GM12878 (cell line): Measurements from ENCODE around the gene ELFN2. TPM values are rescaled to one million over a fixed set of nuclear protein-coding genes. Genes with fewer than 3 reads are reported as not detected.

ENCODE experiments used
- ATAC-seq: fragments of 200-7000 bp; cut with Tn5 transposase; 3 replicates; pipeline ENCODE4 v1.9.1; 2020; ENCODE audit warnings: mild to moderate bottlenecking, moderate library complexity
- BruUV-seq: library from RNA; stranded (reverse); fragments of 400-500 nt; replicated peaks from 2 replicates; lab custom pipeline; 2021; lab: Mats Ljungman, UMichigan
- CTCF ChIA-PET: fragments of 300-600 bp; sonication (Branson Sonifier 250); formaldehyde crosslinking; extraction: SDS; loops from one replicate; lab custom pipeline; 2021; ENCODE audit warnings: inconsistent platforms; lab: Yijun Ruan, JAX
- POLR2A ChIA-PET: fragments of 350-600 bp; formaldehyde crosslinking; extraction: SDS; loops from one replicate; lab custom pipeline; 2021; ENCODE audit warnings: inconsistent platforms; lab: Charles Lee
- RAD21 ChIA-PET: fragments of 300-600 bp; sonication (Branson Sonifier 250); formaldehyde crosslinking; loops from one replicate; lab custom pipeline; 2023; ENCODE audit warnings: antibody characterized with exemption; ENCODE audit not compliant: unreplicated experiment; lab: Charles Lee
- SMC1A ChIA-PET: fragments of 300-600 bp; sonication (Branson Sonifier 250); formaldehyde crosslinking; loops from one replicate; lab custom pipeline; 2023; ENCODE audit not compliant: unreplicated experiment, uncharacterized antibody; lab: Charles Lee
- DNase-seq: peaks from one replicate; pipeline ENCODE4 v3.0.0-alpha.2; 2011; ENCODE audit warnings: low read depth, low spot score
- FAIRE-seq: peaks from 3 replicates; lab custom pipeline; 2011; peaks lifted over from hg19 to GRCh38; lab: Jason Lieb, UNC
- H2AFZ ChIP-seq: 2 replicates; pipeline ENCODE4 v1.6.0; 2011; ENCODE audit warnings: low read depth, low read length, control low read depth; ENCODE audit not compliant: control insufficient read depth
- H3K27ac ChIP-seq: 2 replicates; pipeline ENCODE4 v1.5.1; 2011; ENCODE audit warnings: control low read depth; ENCODE audit not compliant: control insufficient read depth, insufficient read depth
- H3K27me3 ChIP-seq, 2 experiments: replicated peaks in 1 of 2; 2 replicates each; pipeline versions ENCODE4 v1.6.0 to v1.6.1; 2011; ENCODE audit warnings: low read length in 1 of 2; ENCODE audit not compliant: control insufficient read depth in 2 of 2, insufficient read depth in 2 of 2
- H3K36me3 ChIP-seq, 2 experiments: 2 replicates each; pipeline ENCODE4 v1.5.1; 2011; ENCODE audit warnings: low read length in 1 of 2; ENCODE audit not compliant: control insufficient read depth in 2 of 2, insufficient read depth in 2 of 2
- H3K4me1 ChIP-seq: 2 replicates; pipeline ENCODE4 v1.6.1; 2011; ENCODE audit warnings: mild to moderate bottlenecking, low read length, moderate library complexity, mixed read lengths; ENCODE audit not compliant: control insufficient read depth, insufficient read depth
- H3K4me2 ChIP-seq: 2 replicates; pipeline ENCODE4 v1.6.0; 2011; ENCODE audit warnings: control low read depth; ENCODE audit not compliant: control insufficient read depth, insufficient read depth
- H3K4me3 ChIP-seq: fragments of 200-600 bp; sonication (generic); 2 replicates; pipeline ENCODE4 v1.5.1; 2016
- H3K79me2 ChIP-seq: 2 replicates; pipeline ENCODE4 v1.6.0; 2011; ENCODE audit warnings: low read length; ENCODE audit not compliant: control insufficient read depth, insufficient read depth
- H3K9ac ChIP-seq: 2 replicates; pipeline ENCODE4 v1.8.0; 2011; ENCODE audit warnings: low read length, control low read depth, mixed read lengths; ENCODE audit not compliant: control insufficient read depth, insufficient read depth
- H3K9me3 ChIP-seq: replicated peaks from 3 replicates; pipeline ENCODE4 v1.5.1; 2011; ENCODE audit warnings: mild to moderate bottlenecking, low read length; ENCODE audit not compliant: control insufficient read depth, insufficient read depth
- H4K20me1 ChIP-seq: 2 replicates; pipeline ENCODE4 v1.6.0; 2011; ENCODE audit not compliant: control insufficient read depth, insufficient read depth
- BHLHE40 ChIP-seq, 2 experiments: fragments of 450-650 bp in 1 of 2; IDR thresholded peaks; 2 replicates each; pipeline ENCODE4 v1.6.1; 2011 to 2017; ENCODE audit warnings: low read depth in 2 of 2, borderline replicate concordance in 1 of 2, improper control_type of control experiment in 1 of 2, low read length in 1 of 2, mild to moderate bottlenecking in 1 of 2
- DPF2 ChIP-seq: fragments of 450-650 bp; IDR thresholded peaks from 2 replicates; pipeline ENCODE4 v1.6.1; 2017; ENCODE audit warnings: mild to moderate bottlenecking
- EP300 ChIP-seq, 2 experiments: fragments of 150-350 bp in 1 of 2; IDR thresholded peaks; 2 replicates each; pipeline ENCODE4 v1.6.1; 2011 to 2012; ENCODE audit warnings: low read depth in 2 of 2, low read length in 2 of 2, borderline replicate concordance in 1 of 2, improper control_type of control experiment in 1 of 2, inconsistent platforms in 1 of 2; ENCODE audit not compliant: control insufficient read depth in 1 of 2
- NR2C2 ChIP-seq: IDR thresholded peaks from 2 replicates; pipeline ENCODE4 v1.6.1; 2011; ENCODE audit warnings: borderline replicate concordance, low read depth; ENCODE audit not compliant: control insufficient read depth, insufficient read length
- RCOR1 ChIP-seq: conservative IDR thresholded peaks from 2 replicates; pipeline ENCODE4 v1.6.1; 2012; ENCODE audit warnings: low read depth, low read length, improper control_type of control experiment
- SMAD5 ChIP-seq: IDR thresholded peaks from 2 replicates; pipeline ENCODE4 v1.6.1; 2016; ENCODE audit warnings: antibody characterized with exemption, low read depth
- SP1 ChIP-seq: IDR thresholded peaks from one replicate; pipeline ENCODE4 v1.6.1; 2011; ENCODE audit warnings: low read depth, low read length
- TARDBP ChIP-seq: IDR thresholded peaks from 2 replicates; pipeline ENCODE4 v1.6.1; 2016; ENCODE audit warnings: borderline replicate concordance
- USF1 ChIP-seq: IDR thresholded peaks from 2 replicates; pipeline ENCODE4 v1.6.1; 2011; ENCODE audit warnings: borderline replicate concordance, low read depth, mild to moderate bottlenecking, moderate library complexity, mixed read lengths, low read length; ENCODE audit not compliant: insufficient read depth; ENCODE audit errors: extremely low read length
- WGBS: methylation state at CpG from one replicate; pipeline ENCODE4 v1.1.6; 2016; ENCODE audit warnings: low lambda C conversion rate; ENCODE audit not compliant: insufficient replicate concordance, insufficient coverage; ENCODE audit errors: missing lambda C conversion rate; 5-methylcytosine and 5-hydroxymethylcytosine counted together
- in situ Hi-C: fragments of 300-500 bp; cut with MboI; formaldehyde crosslinking; loops from 9 replicates; pipeline ENCODE4 v1.14.3; 2018; ENCODE audit warnings: mixed read lengths
- intact Hi-C: fragments of 100-400 bp; cut with micrococcal nuclease; formaldehyde crosslinking; loops from one replicate; pipeline ENCODE4 v1.14.2; 2022; ENCODE audit not compliant: unreplicated experiment
- polyA plus RNA-seq, 11 experiments: library from polyadenylated mRNA; depleted of rRNA in 4 of 11; unstranded in 6 of 11; stranded (reverse) in 5 of 11; fragments of >200 nt; fragmentation: Nextera tagmentation in 4 of 11; fragmentation: Illumina TruSeq in 1 of 11; extraction: Ambion mirVana in 4 of 11; extraction: Trizol in 1 of 11; gene quantifications; 1 replicate in 1 of 11; 2 replicates in 10 of 11; pipeline versions ENCODE4 v1.2.1 to v1.2.3, GENCODE V29; 2011 to 2016; ENCODE audit warnings: inconsistent platforms in 2 of 11, missing spikeins in 2 of 11, low read depth in 1 of 11
- total RNA-seq, 4 experiments: library from RNA; depleted of rRNA in 3 of 4; stranded (reverse); fragments of >200 nt in 3 of 4; fragmentation: Illumina TruSeq in 1 of 4; extraction: Trizol in 1 of 4; gene quantifications; 2 replicates each; pipeline versions ENCODE4 v1.2.1 to v1.2.3, GENCODE V29; 2013 to 2021

Gene ELFN2
- total and polyA plus RNA-seq, 10 of the 15 experiments (the other 5 are each of a cell fraction or from before 2014, with no cell fraction given) = 0.03 to 0.05 TPM; not detected in 8

GRCh38 chr22:37344735-37345449 lies 82.4 kb downstream of the ELFN2 start (continued):
- no peak for TF ChIP-seq USF1
- no peak for TF ChIP-seq TARDBP
- TF ChIP-seq RCOR1 = no peak
- TF ChIP-seq DPF2 = no peak
- TF ChIP-seq BHLHE40 (IDR thresholded peaks at IDR 0.05; ENCODE audit: borderline replicate concordance in 1 of 2, low read depth in 2 of 2, low read length in 1 of 2) = no peak
- TF ChIP-seq EP300 (IDR thresholded peaks at IDR 0.05; ENCODE audit: borderline replicate concordance in 1 of 2, control insufficient read depth in 1 of 2, low read depth in 2 of 2, low read length in 2 of 2) = no peak
- TF ChIP-seq, all 136 proteins: peak for 0

DNA sequence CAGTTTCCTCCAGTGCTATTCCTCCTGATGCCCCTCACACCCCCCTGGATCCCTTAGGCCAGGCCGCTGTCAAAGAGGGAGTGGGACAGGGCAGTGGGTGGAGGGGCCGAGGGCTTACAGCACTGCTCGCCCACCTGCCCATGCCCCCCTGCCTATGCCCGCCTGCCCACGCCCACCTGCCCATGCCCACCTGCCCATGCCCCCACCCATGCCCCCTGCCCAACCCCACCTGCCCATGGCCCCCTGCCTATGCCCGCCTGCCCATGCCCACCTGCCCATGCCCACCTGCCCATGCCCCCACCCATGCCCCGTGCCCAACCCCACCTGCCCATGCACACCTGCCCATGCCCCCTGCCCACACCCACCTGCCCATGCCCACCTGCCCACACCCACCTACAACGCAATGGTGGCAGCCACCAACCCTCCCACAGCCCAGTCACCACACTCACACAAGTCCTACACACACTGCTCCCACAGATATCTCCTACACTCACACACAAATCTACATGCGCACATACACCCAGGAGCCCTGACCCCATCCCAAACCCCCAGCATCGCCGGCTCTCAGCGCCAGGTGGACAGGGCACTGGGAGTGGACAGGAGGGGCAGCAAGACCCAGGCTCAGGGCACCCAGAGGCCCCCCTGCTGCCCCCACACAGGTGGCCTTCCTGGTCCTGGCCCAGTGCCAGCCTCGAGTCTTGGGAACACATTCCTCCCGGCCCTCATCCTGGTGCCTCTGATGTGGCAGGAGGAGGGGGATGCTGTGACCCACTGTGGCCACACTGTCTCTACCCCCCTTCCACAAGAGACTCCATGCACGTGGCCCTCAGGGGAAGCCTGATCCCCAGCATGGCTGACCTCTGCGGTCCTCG lies 83.2 kb downstream of the ELFN2 start:
- no peak overlapping the region for H3K9ac ChIP-seq
- no peak overlapping the region for H3K4me2 ChIP-seq
- ATAC-seq (no peak), DNase-seq (no peak), FAIRE-seq (no peak)
- ChIA-PET POLR2A (no interaction called here), RAD21 (no interaction called here), SMC1A (no interaction called here)
- H3K4me3 ChIP-seq = no peak overlapping the region
- BruUV-seq = no TSS peak
- no peaks in the 10 kb centered on the region for H3K79me2 ChIP-seq
- H3K4me1 ChIP-seq = peaks cover 8% of the 10 kb centered on the region
- 66% methylated on average over 12 of the region's 17 CpGs for WGBS
- no peaks in the 10 kb centered on the region for H3K36me3 ChIP-seq
- H3K27ac ChIP-seq = no peak overlapping the region
- H3K9me3 ChIP-seq = no peaks in the 10 kb centered on the region
- in situ Hi-C loops = no loop called here
- intact Hi-C loops = no loop called here
- no peak overlapping the region for H2AFZ ChIP-seq
- H3K27me3 ChIP-seq = peaks cover 0 to 3% of the 10 kb centered on the region in 2 experiments; a peak in 1 of 4 replicates
- TF ChIP-seq SP1 (no peak), SMAD5 (no peak), NR2C2 (no peak)
- TF ChIP-seq, all 136 proteins: peak for 0
- CTCF ChIA-PET = interaction anchor here (1.2 to 1.5 kb wide), 2 partner anchors 13 to 18 kb away, joined by 3 to 5 read pairs; no protein-coding TSS in a partner anchor
- no peaks in the 10 kb centered on the region for H4K20me1 ChIP-seq
